NCI-H345 (cell line): ENCODE results near the gene MYO1B.

ENCODE experiments used
- DNase-seq: peaks from one replicate; lab custom pipeline; 2025; lab: John Stamatoyannopoulos, UW

MYO1B gene

DNA sequence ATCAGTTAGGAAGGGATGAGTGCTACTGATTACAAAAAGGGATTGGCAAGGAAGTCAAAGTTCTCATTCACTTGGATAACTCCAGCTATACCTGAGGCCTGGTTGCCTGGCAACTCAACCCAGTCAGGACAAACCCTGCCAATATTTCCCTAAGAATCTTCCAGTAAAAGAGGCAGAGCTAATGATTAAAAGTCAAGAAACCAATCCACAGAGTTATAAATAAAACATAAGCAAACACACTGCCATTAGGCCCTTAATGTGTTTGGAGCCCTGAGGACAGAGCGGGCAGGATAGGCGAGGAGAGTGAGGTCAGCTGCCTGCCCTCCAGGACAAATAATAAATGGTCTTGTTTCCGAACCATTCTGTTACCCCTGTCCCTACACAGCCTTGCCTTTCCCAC is 217.2 kb downstream of the MYO1B start:
- DNase-seq: no peak

DNA sequence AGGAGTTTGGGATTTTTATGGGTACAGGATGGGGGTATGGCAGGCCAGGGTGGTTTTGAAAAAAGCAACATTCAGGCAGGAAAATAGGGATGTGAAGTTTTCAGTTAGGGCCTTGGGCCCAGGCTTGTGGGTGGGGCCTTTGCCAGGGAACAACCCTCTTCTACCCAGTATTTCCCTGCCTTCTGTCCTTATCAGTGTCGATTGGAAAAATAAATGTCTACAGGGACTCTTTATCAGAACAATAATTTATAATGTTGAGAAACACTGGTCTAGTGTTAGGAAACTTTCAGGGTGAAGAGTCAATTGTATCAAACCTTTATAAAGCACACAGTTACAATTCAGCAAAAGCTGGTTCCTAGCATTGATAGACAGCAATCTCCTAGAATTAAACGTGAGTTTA is 218.6 kb downstream of the MYO1B start:
- DNase-seq: no peak

DNA sequence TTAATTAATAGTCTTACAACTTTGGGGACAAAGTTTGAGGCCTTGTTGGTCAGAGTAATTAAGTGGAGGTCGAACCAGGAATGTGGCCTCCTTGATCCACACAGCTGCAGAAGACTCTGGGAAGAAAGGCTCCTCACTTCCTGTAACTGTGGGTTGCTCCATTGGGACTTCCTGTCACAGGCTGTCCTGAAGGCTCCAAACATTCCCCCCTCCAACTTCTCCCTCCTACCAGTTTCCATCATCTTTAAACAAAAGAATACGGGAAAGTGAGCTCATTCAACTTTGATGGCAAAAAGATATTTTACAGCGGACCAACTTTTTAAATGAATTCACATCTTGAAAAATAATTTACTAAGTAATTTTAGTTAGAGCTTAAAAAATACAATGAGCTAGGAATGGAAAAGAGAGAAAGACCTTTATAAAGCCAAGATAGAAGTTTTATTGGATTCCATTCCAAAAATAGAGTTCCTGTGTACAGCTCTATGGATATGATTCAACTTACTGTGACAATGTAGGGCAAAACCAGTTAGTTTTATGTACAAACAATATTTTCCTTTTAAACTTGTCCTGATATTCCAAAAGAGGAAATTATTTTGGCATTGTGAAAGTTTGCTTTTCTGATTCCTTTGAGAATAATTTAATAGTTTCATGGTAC is 220.7 kb downstream of the MYO1B start:
- no peak for DNase-seq

GRCh38 chr2:191467113-191467512 is 221.9 kb downstream of the MYO1B start:
- DNase-seq: no peak

DNA sequence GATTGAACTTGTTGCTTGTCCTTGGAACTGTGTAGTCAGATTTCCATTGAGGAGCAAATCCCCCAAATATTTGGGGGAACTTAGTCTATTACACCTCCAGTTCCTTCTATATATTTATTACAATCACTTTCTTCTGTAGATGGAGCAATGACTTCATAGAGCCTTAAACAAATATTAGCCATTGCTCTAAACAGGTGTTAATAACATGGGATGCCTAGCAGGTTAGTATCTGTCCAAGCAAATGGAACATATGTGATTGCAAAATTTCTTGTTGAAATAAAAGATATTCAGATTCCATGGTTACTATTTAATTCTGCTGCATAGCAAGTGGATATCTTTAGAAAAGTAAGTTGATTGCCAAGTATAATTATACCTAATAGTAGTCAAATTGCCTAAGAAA is 225.1 kb downstream of the MYO1B start:
- DNase-seq: no peak

DNA sequence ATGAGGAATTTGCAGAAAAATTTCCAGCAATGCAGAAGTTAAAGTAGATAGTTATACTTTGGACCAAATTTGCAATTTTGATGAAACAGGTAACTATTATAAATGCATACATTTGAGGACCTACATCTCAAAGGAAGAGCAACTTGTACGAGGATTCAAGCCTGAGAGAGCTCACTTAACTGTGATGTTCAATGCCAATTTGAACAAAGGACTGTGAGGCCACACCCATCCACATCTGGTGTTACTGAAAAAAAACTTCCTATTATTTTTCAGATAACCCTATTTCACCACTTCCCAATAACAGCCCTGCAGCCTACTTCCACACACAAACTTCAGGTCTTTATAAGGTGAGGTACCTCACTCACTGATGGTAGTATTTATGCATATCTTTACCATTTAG is 229.3 kb downstream of the MYO1B start:
- DNase-seq: no peak
